H1 (cell line): Measurements from ENCODE around the gene CPLX1. TPM values are rescaled to one million over a fixed set of nuclear protein-coding genes. Genes with fewer than 3 reads are reported as not detected.

Source experiments
- CTCF ChIA-PET: fragments of 300-600 bp; sonication (Branson Sonifier 250); formaldehyde crosslinking; loops from one replicate; lab custom pipeline; 2021; ENCODE audit not compliant: partially characterized antibody; lab: Charles Lee
- POLR2A ChIA-PET: fragments of 300-600 bp; sonication (Branson Sonifier 250); formaldehyde crosslinking; loops from one replicate; lab custom pipeline; 2021; ENCODE audit warnings: inconsistent platforms; ENCODE audit not compliant: partially characterized antibody; lab: Charles Lee
- DNase-seq, 2 experiments: peaks; one replicate each; pipeline versions ENCODE4 v3.0.0 to v3.0.0-alpha.2; 2010 to 2022; ENCODE audit warnings: low spot score in 2 of 2, low read depth in 1 of 2, mixed read lengths in 1 of 2
- FAIRE-seq: peaks from 2 replicates; lab custom pipeline; 2011; peaks lifted over from hg19 to GRCh38; lab: Jason Lieb, UNC
- H2AFZ ChIP-seq: 2 replicates; pipeline ENCODE4 v1.8.1; 2012; ENCODE audit warnings: low read length, inconsistent platforms
- H2AK5ac ChIP-seq: 2 replicates; pipeline ENCODE4 v1.6.1; 2013; ENCODE audit warnings: low read depth, low read length
- H2BK120ac ChIP-seq: replicated peaks from 2 replicates; pipeline ENCODE3; 2013; ENCODE audit warnings: low read depth, low read length, inconsistent platforms
- H2BK12ac ChIP-seq: 2 replicates; pipeline ENCODE4 v1.6.1; 2013; ENCODE audit warnings: low read depth, low read length
- H2BK15ac ChIP-seq: 2 replicates; pipeline ENCODE4 v1.6.1; 2013; ENCODE audit warnings: low read length
- H2BK20ac ChIP-seq: 2 replicates; pipeline ENCODE4 v1.6.1; 2013; ENCODE audit warnings: low read length
- H2BK5ac ChIP-seq: 2 replicates; pipeline ENCODE4 v1.6.1; 2013; ENCODE audit warnings: low read depth, low read length
- H3K14ac ChIP-seq: 2 replicates; pipeline ENCODE4 v1.6.1; 2013; ENCODE audit warnings: inconsistent platforms; ENCODE audit not compliant: insufficient read length
- H3K18ac ChIP-seq: 2 replicates; pipeline ENCODE4 v1.6.1; 2013; ENCODE audit warnings: low read length; ENCODE audit errors: extremely low read depth
- H3K23ac ChIP-seq: 2 replicates; pipeline ENCODE4 v1.6.1; 2013; ENCODE audit warnings: inconsistent platforms; ENCODE audit not compliant: insufficient read length
- H3K23me2 ChIP-seq: 2 replicates; pipeline ENCODE4 v1.6.1; 2013; ENCODE audit warnings: low read depth, low read length
- H3K27ac ChIP-seq: 2 replicates; pipeline ENCODE4 v1.6.1; 2011; ENCODE audit warnings: low read depth, low read length, inconsistent platforms
- H3K27me3 ChIP-seq, 4 experiments: replicated peaks in 1 of 4; 1 replicate in 1 of 4; 2 replicates in 3 of 4; pipeline versions ENCODE4 v1.6.1 to v1.8.1; 2011 to 2013; ENCODE audit warnings: low read length in 3 of 4, mild to moderate bottlenecking in 3 of 4, inconsistent platforms in 2 of 4, mixed read lengths in 2 of 4, moderate library complexity in 1 of 4; ENCODE audit not compliant: control insufficient read depth in 3 of 4, insufficient read depth in 3 of 4; ENCODE audit errors: extremely low read depth in 1 of 4
- H3K36me3 ChIP-seq, 4 experiments: 2 replicates each; pipeline versions ENCODE4 v1.6.1 to v1.8.1; 2011 to 2013; ENCODE audit warnings: mild to moderate bottlenecking in 4 of 4, low read length in 3 of 4, moderate library complexity in 2 of 4, control low read depth in 1 of 4, inconsistent platforms in 1 of 4; ENCODE audit not compliant: insufficient read depth in 4 of 4, control insufficient read depth in 2 of 4
- H3K4ac ChIP-seq: replicated peaks from 2 replicates; pipeline ENCODE3; 2013; ENCODE audit warnings: low read length, low read depth, mixed read lengths, inconsistent platforms; ENCODE audit not compliant: insufficient read length
- H3K4me1 ChIP-seq, 4 experiments: replicated peaks in 1 of 4; 1 replicate in 1 of 4; 2 replicates in 3 of 4; pipeline versions ENCODE4 v1.6.1 to v1.8.1; 2011 to 2013; ENCODE audit warnings: low read length in 3 of 4, inconsistent platforms in 2 of 4, mixed read lengths in 1 of 4; ENCODE audit not compliant: insufficient read depth in 4 of 4, control insufficient read depth in 3 of 4
- H3K4me2 ChIP-seq, 2 experiments: 2 replicates each; pipeline versions ENCODE4 v1.6.1 to v1.8.1; 2011 to 2013; ENCODE audit warnings: low read depth in 2 of 2, low read length in 2 of 2, control low read depth in 1 of 2, inconsistent platforms in 1 of 2, mild to moderate bottlenecking in 1 of 2; ENCODE audit not compliant: insufficient read depth in 1 of 2
- H3K4me3 ChIP-seq, 4 experiments: fragments of 200-600, 300-600 bp in 1 of 4; sonication (generic), shearing (Covaris generic), sonication (Bioruptor Twin) in 1 of 4; 2 replicates each; pipeline versions ENCODE4 v1.5.1 to v1.8.1; 2011 to 2016; ENCODE audit warnings: low read length in 4 of 4, low read depth in 3 of 4, control low read depth in 2 of 4, inconsistent platforms in 2 of 4, mild to moderate bottlenecking in 2 of 4, mixed read lengths in 1 of 4, moderate library complexity in 1 of 4; ENCODE audit not compliant: insufficient read depth in 2 of 4; ENCODE audit errors: extremely low read depth in 1 of 4
- H3K56ac ChIP-seq: replicated peaks from 2 replicates; pipeline ENCODE3; 2013; ENCODE audit warnings: low read depth, mild to moderate bottlenecking, mixed read lengths, low read length, inconsistent platforms; ENCODE audit not compliant: insufficient read length
- H3K79me1 ChIP-seq: 2 replicates; pipeline ENCODE4 v1.6.1; 2013; ENCODE audit warnings: low read depth, low read length, control low read depth
- H3K79me2 ChIP-seq, 2 experiments: 2 replicates each; pipeline versions ENCODE4 v1.6.1 to v1.8.1; 2012 to 2013; ENCODE audit warnings: low read length in 2 of 2, mild to moderate bottlenecking in 2 of 2, inconsistent platforms in 1 of 2; ENCODE audit not compliant: insufficient read depth in 2 of 2, control insufficient read depth in 1 of 2
- H3K9ac ChIP-seq, 4 experiments: replicated peaks in 1 of 4; 1 replicate in 1 of 4; 2 replicates in 3 of 4; pipeline versions ENCODE4 v1.6.1 to v1.8.1; 2011 to 2013; ENCODE audit warnings: low read depth in 3 of 4, low read length in 3 of 4, control low read depth in 2 of 4, mild to moderate bottlenecking in 2 of 4, moderate library complexity in 2 of 4, inconsistent platforms in 1 of 4; ENCODE audit errors: extremely low read depth in 1 of 4
- H3K9me3 ChIP-seq, 2 experiments: 2 replicates each; pipeline versions ENCODE4 v1.6.1 to v1.8.1; 2012 to 2013; ENCODE audit warnings: mild to moderate bottlenecking in 2 of 2, moderate library complexity in 2 of 2, control low read depth in 1 of 2, inconsistent platforms in 1 of 2, low read depth in 1 of 2, low read length in 1 of 2, mixed read lengths in 1 of 2; ENCODE audit not compliant: insufficient read depth in 2 of 2
- H4K20me1 ChIP-seq, 2 experiments: replicated peaks in 1 of 2; 2 replicates each; pipeline versions ENCODE3 to v1.8.1; 2011 to 2013; ENCODE audit warnings: inconsistent platforms in 2 of 2, low read length in 2 of 2, mild to moderate bottlenecking in 1 of 2; ENCODE audit not compliant: insufficient read depth in 2 of 2, control insufficient read depth in 1 of 2
- H4K5ac ChIP-seq: 2 replicates; pipeline ENCODE4 v1.6.1; 2013; ENCODE audit warnings: low read length, low read depth, mixed read lengths, inconsistent platforms; ENCODE audit not compliant: insufficient read length
- H4K8ac ChIP-seq: 2 replicates; pipeline ENCODE4 v1.8.0; 2013; ENCODE audit warnings: mild to moderate bottlenecking, moderate library complexity, low read length, inconsistent platforms; ENCODE audit not compliant: insufficient read depth; ENCODE audit errors: extremely low read depth
- H4K91ac ChIP-seq: replicated peaks from 2 replicates; pipeline ENCODE3; 2013; ENCODE audit warnings: low read length, mixed read lengths, inconsistent platforms; ENCODE audit not compliant: insufficient read length
- FOSL1 ChIP-seq: IDR thresholded peaks from 2 replicates; pipeline ENCODE4 v1.6.1; 2011; ENCODE audit warnings: mild to moderate bottlenecking, low read depth, low read length, moderate library complexity; ENCODE audit not compliant: insufficient read depth
- HDAC6 ChIP-seq: IDR thresholded peaks from one replicate; pipeline ENCODE4 v1.7.1; 2012; ENCODE audit warnings: low read depth, mild to moderate bottlenecking, inconsistent platforms, low read length, moderate library complexity
- KDM1A ChIP-seq: fragments of 200-600, 300-600 bp; sonication (generic); IDR thresholded peaks from 2 replicates; pipeline ENCODE4 v1.7.1; 2016; ENCODE audit warnings: mild to moderate bottlenecking, low read length, borderline replicate concordance
- POLR2A ChIP-seq, 2 experiments: IDR thresholded peaks; 1 replicate in 1 of 2; 2 replicates in 1 of 2; pipeline ENCODE4 v1.6.1; 2011; ENCODE audit warnings: low read depth in 2 of 2, low read length in 2 of 2, mild to moderate bottlenecking in 2 of 2; ENCODE audit errors: control extremely low read depth in 1 of 2
- SRF ChIP-seq: IDR thresholded peaks from 2 replicates; pipeline ENCODE4 v1.6.1; 2011; ENCODE audit warnings: mild to moderate bottlenecking, low read depth, low read length, moderate library complexity
- YY1 ChIP-seq: IDR thresholded peaks from 2 replicates; pipeline ENCODE4 v1.6.1; 2011; ENCODE audit warnings: low read depth, mild to moderate bottlenecking, low read length
- WGBS, 2 experiments: shearing (Covaris generic) in 1 of 2; methylation state at CpG; one replicate each; pipeline versions ENCODE4 v1.1.6 to v1.1.7; 2013 to 2015; ENCODE audit warnings: low lambda C conversion rate in 2 of 2, mixed read lengths in 2 of 2, inconsistent platforms in 1 of 2, low coverage in 1 of 2, missing lambda C conversion rate in 1 of 2; ENCODE audit not compliant: insufficient replicate concordance in 2 of 2, insufficient coverage in 1 of 2, insufficient read length in 1 of 2; ENCODE audit errors: extremely low coverage in 1 of 2, missing lambda C conversion rate in 1 of 2; 5-methylcytosine and 5-hydroxymethylcytosine counted together
- polyA plus RNA-seq, 7 experiments: library from polyadenylated mRNA; depleted of rRNA in 3 of 7; stranded (reverse) in 5 of 7; unstranded in 2 of 7; fragments of >200 nt in 5 of 7; fragments of 200-250 nt in 2 of 7; gene quantifications; 1 replicate in 5 of 7; 2 replicates in 1 of 7; 4 replicates in 1 of 7; pipeline versions ENCODE4 v1.2.1 to v1.2.3, GENCODE V29; 2011 to 2013; ENCODE audit warnings: missing spikeins in 2 of 7, mixed read lengths in 2 of 7
- total RNA-seq: library from RNA; stranded (reverse); fragmentation: NEBNext Ultra II Directional; extraction: Animal tissue kit (Norgen Biotek cat#: 25700); gene quantifications from 2 replicates; pipeline ENCODE4 v1.2.1, GENCODE V29; 2021
- TF ChIP-seq, protein P1 (sequence below): IDR thresholded peaks from 2 replicates; pipeline ENCODE4 v1.6.1; 2011; ENCODE audit warnings: low read depth, mild to moderate bottlenecking, low read length; ENCODE audit not compliant: insufficient read depth

CPLX1 gene
- total and polyA plus RNA-seq, 2 of the 8 experiments (the other 6 are each of a cell fraction or from before 2014, with no cell fraction given), result 0.32 to 0.56 TPM

DNA sequence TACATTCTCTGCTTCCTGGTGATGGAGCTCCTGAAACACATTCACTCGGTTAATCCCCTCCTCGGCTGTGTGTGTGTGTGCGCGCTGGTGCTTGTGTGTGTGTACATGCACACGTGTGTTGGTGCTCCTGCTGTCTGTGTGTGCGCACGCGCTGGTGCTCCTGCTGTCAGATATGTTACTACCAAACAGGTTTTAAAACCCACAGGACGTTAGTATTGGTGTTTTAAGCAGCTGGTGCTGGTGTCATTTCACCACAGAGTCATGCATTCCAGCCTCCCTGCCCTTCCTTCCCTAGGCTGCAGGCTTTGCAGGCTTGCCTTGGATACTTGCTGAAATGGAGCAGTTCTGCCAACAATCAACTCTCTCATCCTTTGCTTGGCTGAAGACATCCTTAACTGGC is 48.1 kb upstream of the CPLX1 start:
- no peak overlapping the region for H2BK120ac ChIP-seq
- no peaks in the 10 kb centered on the region for H3K79me2 ChIP-seq
- no peak overlapping the region for H2BK12ac ChIP-seq
- no peaks in the 10 kb centered on the region for H3K4me1 ChIP-seq
- H3K9me3 ChIP-seq, result peaks cover 0 to 7% of the 10 kb centered on the region in 2 experiments; a peak in 1 of 4 replicates
- no peak overlapping the region for H3K9ac ChIP-seq
- H3K23ac ChIP-seq, result no peak overlapping the region
- no peak overlapping the region for H3K4me2 ChIP-seq
- no peak overlapping the region for H4K5ac ChIP-seq
- ChIA-PET POLR2A (interaction anchor here (0.7 to 0.8 kb wide), 2 partner anchors 9 to 29 kb away, joined by 3 to 4 read pairs; no protein-coding TSS in a partner anchor), CTCF (interaction anchor here (1.2 to 1.3 kb wide), 2 partner anchors 10 to 132 kb away, joined by 3 to 4 read pairs; no protein-coding TSS in a partner anchor)
- H2BK15ac ChIP-seq, result no peak overlapping the region
- peaks cover 1 to 9% of the 10 kb centered on the region in 2 experiments for H4K20me1 ChIP-seq
- H2AFZ ChIP-seq, result no peak overlapping the region
- no peak overlapping the region for H2BK20ac ChIP-seq
- no peak overlapping the region for H3K4ac ChIP-seq
- H2AK5ac ChIP-seq, result no peak overlapping the region
- H3K79me1 ChIP-seq, result peaks cover 3% of the 10 kb centered on the region
- H3K27ac ChIP-seq, result no peak overlapping the region
- H3K23me2 ChIP-seq, result peaks cover 2% of the 10 kb centered on the region; the same call in 1 of the 2 replicates
- no peak overlapping the region for H3K56ac ChIP-seq
- no peak overlapping the region for H3K18ac ChIP-seq
- no peak overlapping the region for H4K8ac ChIP-seq
- DNase-seq (no peak), FAIRE-seq (no peak)
- peaks cover 2 to 32% (median 19%) of the 10 kb centered on the region in 4 experiments; a peak in 5 of 8 replicates for H3K36me3 ChIP-seq
- H3K4me3 ChIP-seq, result no peak overlapping the region
- no peak for TF ChIP-seq FOSL1
- TF ChIP-seq SRF, result no peak
- no peak for TF ChIP-seq POLR2A (IDR thresholded peaks at IDR 0.05; ENCODE audit: control extremely low read depth in 1 of 2, low read depth in 2 of 2, low read length in 2 of 2)
- no peak for TF ChIP-seq KDM1A
- no peak for TF ChIP-seq HDAC6
- no peak for TF ChIP-seq YY1
- TF ChIP-seq, protein P1, sequence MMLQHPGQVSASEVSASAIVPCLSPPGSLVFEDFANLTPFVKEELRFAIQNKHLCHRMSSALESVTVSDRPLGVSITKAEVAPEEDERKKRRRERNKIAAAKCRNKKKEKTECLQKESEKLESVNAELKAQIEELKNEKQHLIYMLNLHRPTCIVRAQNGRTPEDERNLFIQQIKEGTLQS, result no peak
- no peak overlapping the region for H3K14ac ChIP-seq
- WGBS, 2 experiments, result 97% methylated on average over 9 of the region's 9 CpGs; no CpG with 5 or more reads in 1 of the 2 experiments
- no peaks in the 10 kb centered on the region for H3K27me3 ChIP-seq
- no peak overlapping the region for H4K91ac ChIP-seq
- H2BK5ac ChIP-seq, result no peak overlapping the region
